ENCODE data around the gene C19orf81. TPM values are rescaled to one million over a fixed set of nuclear protein-coding genes. Genes with fewer than 3 reads are reported as not detected.

C19orf81 gene
- polyA plus RNA-seq, 1 donor (not counting 4 experiments of a cell fraction or from before 2014, with no cell fraction given) = not detected

GRCh38 chr19:50652722-50653121 lies 3.5 kb downstream of the C19orf81 start:
- no peak overlapping the region for H3K4me2 ChIP-seq (ENCODE audit: control insufficient read depth, extremely low read depth, insufficient read depth, low read depth, low read length)
- no peak overlapping the region for H3K4me3 ChIP-seq (ENCODE audit: control insufficient read depth in 2 of 3, extremely low read depth in 1 of 3, insufficient read depth in 2 of 3, low read depth in 1 of 3, low read length in 3 of 3)
- no peaks in the 10 kb centered on the region for H3K9me3 ChIP-seq (ENCODE audit: control insufficient read depth, low read depth, low read length)
- H3K4me1 ChIP-seq (ENCODE audit: control insufficient read depth, extremely low read depth, insufficient read depth, low read length) = no peaks in the 10 kb centered on the region
- H3K27ac ChIP-seq (ENCODE audit: control insufficient read depth, insufficient read depth, low read length) = no peak overlapping the region
- H3K9ac ChIP-seq (ENCODE audit: control insufficient read depth, extremely low read depth, insufficient read depth, low read length) = no peak overlapping the region
- no peak for TF ChIP-seq EZH2 (IDR thresholded peaks at IDR 0.05; ENCODE audit: low read length)
- no peak for TF ChIP-seq CTCF (optimal IDR thresholded peaks at IDR 0.05 in 1 of 3, IDR thresholded peaks at IDR 0.05 in 1 of 3, conservative IDR thresholded peaks at IDR 0.05 in 1 of 3; ENCODE audit: extremely low read depth in 1 of 3, insufficient read depth in 2 of 3, low read length in 3 of 3)
- dilution Hi-C loops (cut with MboI; ENCODE audit: extremely low pct_ligation_motif_present, low sequenced_read_pairs) = no loop called here
- FAIRE-seq = no peak
- no peak overlapping the region for H2AFZ ChIP-seq (ENCODE audit: control insufficient read depth, low read length)
- H3K36me3 ChIP-seq (ENCODE audit: control insufficient read depth in 2 of 2, extremely low read depth in 1 of 2, insufficient read depth in 2 of 2, low read length in 2 of 2) = no peaks in the 10 kb centered on the region
- H3K9me1 ChIP-seq (ENCODE audit: control insufficient read depth, extremely low read depth, insufficient read depth, low read length) = no peaks in the 10 kb centered on the region
- no peaks in the 10 kb centered on the region for H3K27me3 ChIP-seq (ENCODE audit: control insufficient read depth, extremely low read depth, insufficient read depth, low read length)
- no peak for DNase-seq (ENCODE audit: low read depth, low spot score)
- H4K20me1 ChIP-seq (ENCODE audit: control insufficient read depth, extremely low read depth, insufficient read depth, low read length) = no peaks in the 10 kb centered on the region
- no peaks in the 10 kb centered on the region for H3K79me2 ChIP-seq (ENCODE audit: control insufficient read depth, insufficient read depth, low read length)

- no peak overlapping the region for H3K4me2 ChIP-seq (ENCODE audit: control insufficient read depth, extremely low read depth, insufficient read depth, low read depth, low read length)
- peaks cover 7% of the 10 kb centered on the region for H3K27me3 ChIP-seq (ENCODE audit: control insufficient read depth, extremely low read depth, insufficient read depth, low read length)
- FAIRE-seq = no peak
- no peaks in the 10 kb centered on the region for H3K36me3 ChIP-seq (ENCODE audit: control insufficient read depth in 2 of 2, extremely low read depth in 1 of 2, insufficient read depth in 2 of 2, low read length in 2 of 2)
- no peak overlapping the region for H3K9ac ChIP-seq (ENCODE audit: control insufficient read depth, extremely low read depth, insufficient read depth, low read length)
- TF ChIP-seq EZH2 (IDR thresholded peaks at IDR 0.05; ENCODE audit: low read length) (no peak), CTCF (optimal IDR thresholded peaks at IDR 0.05 in 1 of 3, IDR thresholded peaks at IDR 0.05 in 1 of 3, conservative IDR thresholded peaks at IDR 0.05 in 1 of 3; ENCODE audit: extremely low read depth in 1 of 3, insufficient read depth in 2 of 3, low read length in 3 of 3) (no peak)
- no peak for DNase-seq (ENCODE audit: low read depth, low spot score)
- H4K20me1 ChIP-seq (ENCODE audit: control insufficient read depth, extremely low read depth, insufficient read depth, low read length) = no peaks in the 10 kb centered on the region
- H3K27ac ChIP-seq (ENCODE audit: control insufficient read depth, insufficient read depth, low read length) = no peak overlapping the region
- H2AFZ ChIP-seq (ENCODE audit: control insufficient read depth, low read length) = no peak overlapping the region
- no peaks in the 10 kb centered on the region for H3K9me3 ChIP-seq (ENCODE audit: control insufficient read depth, low read depth, low read length)
- dilution Hi-C loops (cut with MboI; ENCODE audit: extremely low pct_ligation_motif_present, low sequenced_read_pairs) = no loop called here
- H3K9me1 ChIP-seq (ENCODE audit: control insufficient read depth, extremely low read depth, insufficient read depth, low read length) = no peaks in the 10 kb centered on the region
- no peaks in the 10 kb centered on the region for H3K4me1 ChIP-seq (ENCODE audit: control insufficient read depth, extremely low read depth, insufficient read depth, low read length)
- no peaks in the 10 kb centered on the region for H3K79me2 ChIP-seq (ENCODE audit: control insufficient read depth, insufficient read depth, low read length)
- H3K4me3 ChIP-seq (ENCODE audit: control insufficient read depth in 2 of 3, extremely low read depth in 1 of 3, insufficient read depth in 2 of 3, low read depth in 1 of 3, low read length in 3 of 3) = no peak overlapping the region
Observed at GRCh38 chr19:50654882-50655281, 5.6 kb downstream of the C19orf81 start.
